GM21717 (cell line): ENCODE measurements around the gene PCBP3.
"Not testable (repeated sequence)": the region's sequence is repeated elsewhere in the genome, so short reads cannot be mapped to it uniquely, and the experiment has no call there.

Experiments used
- ATAC-seq: cut with Tn5 transposase; IDR thresholded peaks from one replicate; pipeline ENCODE4 v1.9.1; 2021; ENCODE audit warnings: mild to moderate bottlenecking, moderate library complexity; ENCODE audit not compliant: unreplicated experiment

The PCBP3 gene

DNA sequence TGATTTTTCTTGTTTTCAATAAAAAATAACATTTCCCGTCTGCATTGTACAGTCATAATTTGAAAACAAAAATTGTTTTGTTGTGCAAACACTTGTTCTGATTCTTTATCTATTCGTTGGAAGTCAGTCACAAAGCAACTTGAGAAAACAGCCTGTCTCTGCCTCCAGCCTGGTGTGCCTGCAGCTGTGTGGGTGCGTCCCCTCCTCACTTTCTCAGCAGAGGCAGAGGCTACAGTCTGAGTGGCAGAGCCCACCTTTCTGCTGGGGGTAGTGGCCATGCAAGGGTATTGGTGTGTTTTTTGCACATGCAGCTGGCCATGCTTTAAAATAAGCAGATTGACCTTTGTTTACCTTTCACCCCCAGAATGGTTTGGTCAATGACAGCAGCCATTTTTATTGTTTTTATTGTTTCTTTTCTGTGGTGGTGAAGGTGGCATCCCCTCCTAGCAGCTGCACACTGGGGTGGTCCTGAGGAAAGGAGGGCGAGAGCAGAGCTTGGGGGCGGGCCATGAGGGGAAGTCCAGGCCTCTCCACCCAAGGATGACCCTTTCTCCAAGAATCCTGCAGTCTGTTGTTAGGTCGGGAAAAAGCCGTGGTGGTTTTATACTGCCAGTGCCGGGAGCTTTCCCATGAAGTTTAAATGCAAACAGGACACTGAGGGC, 159.6 kb downstream of the PCBP3 start:
- no peak for ATAC-seq

DNA sequence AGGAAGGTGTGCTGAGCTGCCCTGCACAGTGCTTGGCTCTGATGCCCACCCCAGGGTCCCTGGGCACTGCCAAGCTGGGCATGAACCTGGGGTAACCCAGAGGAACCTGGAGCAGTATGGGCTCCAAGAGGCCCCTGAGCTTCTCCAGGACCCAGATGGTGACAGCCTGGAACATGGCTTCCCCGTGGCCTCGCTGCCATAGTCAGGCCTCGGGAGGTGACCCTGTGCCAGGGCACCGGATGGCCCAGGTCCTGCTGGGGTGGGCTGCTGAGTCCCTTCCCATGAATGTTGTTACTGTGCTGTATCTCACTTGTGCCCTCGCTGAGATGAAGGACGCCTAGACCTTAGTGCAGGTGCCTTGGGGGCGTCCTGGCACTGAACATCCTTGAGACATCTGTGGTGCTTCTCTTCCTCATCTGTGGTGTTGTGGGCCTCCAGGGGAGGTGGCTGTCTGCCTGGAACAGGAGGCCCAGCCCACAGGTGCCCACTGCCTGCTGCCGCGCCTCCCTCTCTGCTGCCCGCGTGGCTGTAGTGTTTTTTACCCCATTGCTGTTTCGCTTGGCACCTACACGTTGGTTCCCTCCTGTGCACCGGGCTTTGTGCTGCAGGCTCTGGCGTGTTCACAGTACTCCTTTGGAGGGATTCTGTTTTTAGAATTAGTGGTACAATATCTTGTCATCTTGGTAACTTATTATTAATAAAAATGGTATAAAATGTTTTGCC, 160.3 kb downstream of the PCBP3 start:
- ATAC-seq, result no peak

DNA sequence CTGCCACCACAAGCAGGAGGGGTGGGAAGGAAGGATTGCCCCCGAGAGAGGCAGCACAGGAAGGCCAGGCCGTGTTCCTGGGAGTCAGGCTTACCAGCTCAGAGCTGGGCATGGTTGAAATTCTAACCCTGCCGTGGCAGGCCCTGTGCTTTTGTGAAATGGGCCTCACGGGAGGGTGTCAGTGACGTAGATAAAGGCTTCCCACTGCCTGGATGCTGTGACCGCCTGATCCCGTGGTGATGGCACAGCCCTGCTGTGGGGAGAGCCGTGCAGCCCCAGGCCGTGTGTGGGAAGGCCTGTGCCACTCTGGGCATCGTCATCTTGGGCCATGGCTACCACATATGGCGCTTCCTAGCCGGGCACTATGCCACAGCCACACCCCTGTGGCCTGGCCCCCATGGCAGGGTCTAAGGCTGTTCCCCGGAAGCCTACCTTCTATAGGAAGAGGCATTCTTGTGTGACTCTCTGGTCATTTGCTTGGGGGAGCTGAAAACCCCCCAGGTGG, 161.3 kb downstream of the PCBP3 start:
- no peak for ATAC-seq

DNA sequence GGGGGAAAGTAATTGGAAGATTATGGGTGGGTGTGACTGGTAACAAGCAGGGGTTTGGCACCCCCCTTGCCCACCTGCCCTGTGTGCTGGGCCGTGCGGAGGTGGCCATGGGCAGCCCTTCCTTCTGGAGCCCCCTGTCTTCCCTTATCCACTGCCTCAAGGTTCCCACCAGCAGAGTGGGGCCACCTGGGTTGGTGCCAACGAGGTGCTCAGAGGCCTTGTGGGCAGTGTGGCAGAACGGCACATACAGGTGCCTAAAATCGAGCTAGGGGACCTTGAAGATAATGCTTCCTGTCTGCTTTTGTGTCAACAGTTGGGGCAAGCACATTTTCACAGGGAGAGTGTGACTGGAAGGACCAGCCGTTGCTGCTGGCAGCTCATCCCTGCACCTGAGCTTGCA, 161.8 kb downstream of the PCBP3 start:
- no peak for ATAC-seq

DNA sequence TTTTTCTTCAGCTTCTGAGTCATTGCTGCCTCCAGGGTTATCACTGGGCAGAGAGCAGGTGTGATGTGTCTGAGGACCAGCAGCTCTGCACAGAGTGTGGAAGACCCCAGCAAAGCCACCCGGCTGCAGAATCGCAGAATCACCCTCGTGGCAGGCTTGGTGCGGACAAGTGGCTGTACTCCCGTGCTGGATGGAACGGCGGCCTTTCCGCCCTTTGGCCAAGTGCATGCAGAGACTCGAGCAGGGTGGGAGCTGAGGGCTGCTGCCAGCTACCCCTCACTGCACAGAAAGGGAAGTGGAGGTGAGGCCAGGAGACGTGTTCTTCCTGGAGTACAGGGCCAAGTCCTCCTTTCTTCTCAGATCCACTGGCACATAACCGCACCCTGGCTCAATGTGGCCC, 162.5 kb downstream of the PCBP3 start:
- ATAC-seq, result no peak

DNA sequence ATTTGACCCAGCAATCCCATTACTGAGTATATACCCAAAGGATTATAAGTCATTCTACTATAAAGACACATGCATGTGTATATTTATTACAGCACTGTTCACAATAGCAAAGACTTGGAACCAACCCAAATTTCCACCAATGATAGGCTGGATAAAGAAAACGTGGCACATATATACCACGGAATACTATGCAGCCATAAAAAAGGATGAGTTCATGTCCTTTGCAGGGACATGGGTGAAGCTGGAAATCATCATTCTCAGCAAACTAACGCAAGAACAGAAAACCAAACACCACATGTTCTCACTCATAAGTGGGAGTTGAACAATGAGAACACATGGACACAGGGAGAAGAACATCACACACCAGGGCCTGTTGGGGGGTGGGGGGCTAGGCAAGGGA, 165.1 kb downstream of the PCBP3 start:
- not testable (repeated sequence) for ATAC-seq

DNA sequence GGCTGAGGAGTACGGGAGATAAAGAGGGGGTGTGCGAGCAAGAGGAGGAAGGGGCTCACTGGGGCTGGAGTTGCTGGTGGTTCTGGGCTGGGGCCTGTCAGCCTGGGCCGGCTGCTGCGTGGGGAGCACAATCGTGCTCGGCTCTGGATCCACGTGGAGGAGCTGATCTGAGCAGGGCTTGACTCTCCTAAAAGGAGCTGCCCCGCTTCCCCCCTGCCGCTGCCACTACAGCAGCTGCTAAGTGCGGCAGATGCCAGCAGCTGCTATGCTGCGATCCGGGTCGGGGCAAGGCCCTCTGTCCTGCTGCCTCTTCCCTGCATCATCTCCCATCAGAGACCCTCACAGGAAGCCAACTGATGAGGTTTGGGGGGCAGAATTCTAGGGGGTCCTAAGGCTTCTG, 165.9 kb downstream of the PCBP3 start:
- ATAC-seq, result no peak

DNA sequence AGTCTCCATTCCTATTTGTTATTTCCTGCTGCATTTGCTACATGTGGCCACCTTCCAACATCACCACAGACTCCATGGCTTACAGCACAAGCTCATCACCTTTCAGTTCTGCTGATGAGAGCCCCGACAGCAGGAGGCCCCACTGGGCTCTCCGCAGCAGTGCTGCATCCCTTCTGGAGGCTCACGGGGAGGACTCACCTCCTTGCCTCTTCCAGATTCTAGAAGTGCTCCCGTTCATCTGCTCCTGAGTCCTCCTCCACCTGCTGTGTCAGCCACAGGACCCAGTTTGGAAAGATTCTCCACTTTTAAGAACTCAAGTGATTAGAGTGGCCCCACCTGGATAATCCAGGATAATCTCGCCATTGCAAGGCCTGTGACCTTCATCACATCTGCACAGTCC, 167.6 kb downstream of the PCBP3 start:
- no peak for ATAC-seq

DNA sequence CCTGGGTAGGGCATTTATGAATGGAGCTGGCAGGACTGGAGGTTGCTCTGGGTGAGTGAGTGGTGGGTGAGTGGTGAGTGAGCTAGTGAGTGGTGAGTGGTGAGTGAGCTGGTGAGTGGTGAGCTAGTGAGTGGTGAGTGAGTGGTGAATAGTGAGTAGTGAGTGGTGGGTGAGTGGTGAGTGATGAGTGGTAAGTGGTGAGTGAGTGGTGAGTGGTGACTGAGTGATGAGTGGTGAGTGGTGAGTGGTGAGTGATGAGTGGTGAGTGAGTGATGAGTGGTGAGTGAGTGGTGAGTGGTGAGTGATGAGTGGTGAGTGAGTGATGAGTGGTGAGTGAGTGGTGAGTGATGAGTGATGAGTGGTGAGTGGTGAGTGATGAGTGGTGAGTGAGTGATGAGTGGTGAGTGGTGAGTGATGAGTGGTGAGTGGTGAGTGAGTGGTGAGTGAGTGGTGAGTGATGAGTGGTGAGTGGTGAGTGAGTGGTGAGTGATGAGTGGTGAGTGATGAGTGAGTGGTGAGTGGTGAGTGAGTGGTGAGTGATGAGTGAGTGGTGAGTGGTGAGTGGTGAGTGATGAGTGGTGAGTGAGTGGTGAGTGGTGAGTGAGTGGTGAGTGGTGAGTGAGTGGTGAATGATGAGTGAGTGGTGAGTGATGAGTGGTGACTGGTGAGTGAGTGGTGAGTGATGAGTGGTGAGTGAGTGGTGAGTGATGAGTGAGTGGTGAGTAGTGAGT, 170.8 kb downstream of the PCBP3 start:
- ATAC-seq, result not testable (repeated sequence)

DNA sequence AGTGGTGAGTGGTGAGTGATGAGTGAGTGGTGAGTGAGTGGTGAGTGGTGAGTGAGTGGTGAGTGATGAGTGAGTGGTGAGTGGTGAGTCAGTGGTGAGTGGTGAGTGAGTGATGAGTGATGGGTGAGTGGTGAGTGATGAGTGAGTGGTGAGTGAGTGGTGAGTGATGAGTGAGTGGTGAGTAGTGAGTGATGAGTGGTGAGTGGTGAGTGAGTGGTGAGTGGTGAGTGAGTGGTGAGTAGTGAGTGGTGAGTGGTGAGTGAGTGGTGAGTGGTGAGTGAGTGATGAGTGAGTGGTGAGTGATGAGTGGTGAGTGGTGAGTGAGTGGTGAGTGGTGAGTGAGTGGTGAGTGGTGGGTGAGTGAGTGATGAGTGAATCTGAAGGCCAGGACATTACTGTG, 172.3 kb downstream of the PCBP3 start:
- not testable (repeated sequence) for ATAC-seq

DNA sequence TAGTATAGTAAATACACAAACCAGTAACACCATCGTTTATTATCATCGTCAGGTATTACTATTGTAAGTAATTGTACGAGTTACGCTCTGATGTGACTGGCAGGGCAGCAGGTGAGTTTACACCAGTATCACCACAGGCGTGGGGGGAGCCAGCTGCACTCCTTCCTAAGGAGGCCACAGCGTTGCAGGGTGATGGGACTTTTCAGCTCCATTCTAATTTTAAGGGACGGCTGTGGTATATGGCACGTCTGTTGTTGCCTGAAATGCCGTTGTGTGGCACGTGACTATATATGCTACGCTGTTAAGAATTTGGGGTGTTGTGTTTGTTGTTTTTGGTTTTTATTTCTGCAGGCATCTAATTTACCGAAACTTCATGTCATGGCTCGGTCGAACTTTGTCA, 173.3 kb downstream of the PCBP3 start:
- ATAC-seq, result no peak

DNA sequence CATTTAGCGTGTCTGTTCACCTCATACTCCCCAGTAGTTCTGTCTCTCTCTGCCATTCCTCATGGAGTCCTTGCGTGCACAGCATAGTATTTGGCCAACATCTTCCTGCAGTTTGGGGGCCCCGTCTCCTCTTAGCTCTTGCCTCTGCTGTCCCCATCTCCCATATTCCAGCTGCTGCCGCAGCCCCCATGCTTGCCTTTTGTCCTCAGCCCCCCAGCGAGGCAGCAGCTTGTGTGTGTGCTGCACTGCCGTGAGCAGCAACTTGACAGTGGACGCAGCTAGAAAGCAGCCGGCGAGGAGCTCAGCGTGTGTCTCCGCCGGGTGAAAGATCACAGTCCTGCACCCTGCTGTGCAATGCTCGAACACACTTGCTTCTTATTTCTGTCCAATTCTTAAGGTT, 173.8 kb downstream of the PCBP3 start:
- ATAC-seq, result no peak

DNA sequence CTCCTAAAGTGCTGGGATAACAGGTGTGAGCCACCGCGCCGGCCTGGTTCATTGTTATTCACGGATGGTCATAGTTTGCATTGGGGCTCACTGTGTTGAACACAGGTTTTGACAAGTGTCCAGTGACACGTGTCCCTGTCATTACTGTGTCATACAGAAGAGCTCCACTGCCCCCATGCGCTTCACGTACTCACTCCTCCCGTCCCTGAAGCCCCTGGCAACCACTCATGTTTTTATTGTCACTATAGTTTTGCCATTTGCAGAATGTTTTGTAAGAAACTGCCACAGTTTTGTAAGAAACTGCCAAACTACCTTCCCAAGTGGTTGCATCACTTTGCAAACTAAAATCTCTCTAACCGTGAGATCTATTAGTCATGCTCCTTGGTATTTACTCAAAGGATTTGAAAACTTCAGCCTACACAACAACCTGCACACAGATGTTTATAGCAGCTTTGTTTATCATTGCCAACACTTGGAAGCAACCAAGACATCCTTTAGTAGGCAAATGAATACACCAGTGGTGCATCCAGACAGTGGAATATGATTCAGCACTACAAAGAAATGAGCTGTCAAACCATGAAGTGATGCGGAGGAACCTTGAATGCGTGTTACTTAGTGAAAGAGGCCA, 174.9 kb downstream of the PCBP3 start:
- ATAC-seq, result no peak

DNA sequence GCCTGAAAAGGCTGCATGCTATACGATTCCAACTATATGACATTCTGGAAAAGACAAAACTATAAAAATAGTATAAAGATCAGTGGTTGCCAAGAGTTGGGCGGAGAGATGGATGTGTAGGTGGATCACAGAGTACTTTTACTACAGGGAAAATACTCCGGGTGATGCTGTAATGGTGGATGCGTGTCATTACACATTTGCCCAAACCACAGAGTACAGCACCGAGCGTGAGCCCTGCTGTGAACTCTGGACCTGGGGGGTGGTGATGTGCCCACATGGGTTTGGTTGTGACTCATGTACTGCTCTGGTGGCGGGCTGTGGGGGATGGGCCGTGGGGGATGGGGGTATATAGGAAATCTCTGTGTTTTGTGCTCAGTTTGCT, 175.4 kb downstream of the PCBP3 start:
- no peak for ATAC-seq

DNA sequence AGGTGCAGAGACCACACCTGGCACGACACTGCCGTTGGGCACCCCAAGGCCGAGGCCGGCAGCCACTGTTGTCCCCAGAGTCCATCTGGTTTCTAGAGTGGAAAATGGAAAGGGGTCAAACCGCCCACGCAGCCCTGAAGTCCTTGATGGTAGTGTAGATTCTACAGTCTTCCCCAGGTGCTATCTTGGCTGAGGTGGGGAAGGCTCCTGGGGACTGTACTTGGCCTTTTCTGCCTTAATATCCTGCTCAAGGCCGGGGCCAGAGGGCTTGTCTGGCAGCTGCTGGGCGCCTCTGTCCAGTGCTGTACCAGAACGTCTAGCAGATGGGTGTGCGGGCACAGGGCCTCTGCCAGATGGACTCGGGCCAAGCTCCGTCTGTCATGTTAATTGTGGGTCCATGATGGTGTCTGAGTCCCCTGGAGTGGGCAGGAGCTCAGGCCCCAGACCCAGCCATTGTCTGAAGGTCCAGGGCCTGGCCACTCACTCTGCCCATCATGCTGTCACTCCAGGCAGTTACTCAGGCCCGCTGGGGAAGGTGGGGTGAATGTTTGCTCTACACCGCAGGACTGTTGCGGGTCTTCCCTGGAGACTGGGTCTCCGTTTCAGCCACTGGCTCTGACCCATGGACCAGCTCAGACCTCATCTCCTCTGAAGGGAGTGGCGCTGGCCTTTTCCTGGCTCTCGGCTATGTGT, 176.1 kb downstream of the PCBP3 start:
- ATAC-seq, result no peak

DNA sequence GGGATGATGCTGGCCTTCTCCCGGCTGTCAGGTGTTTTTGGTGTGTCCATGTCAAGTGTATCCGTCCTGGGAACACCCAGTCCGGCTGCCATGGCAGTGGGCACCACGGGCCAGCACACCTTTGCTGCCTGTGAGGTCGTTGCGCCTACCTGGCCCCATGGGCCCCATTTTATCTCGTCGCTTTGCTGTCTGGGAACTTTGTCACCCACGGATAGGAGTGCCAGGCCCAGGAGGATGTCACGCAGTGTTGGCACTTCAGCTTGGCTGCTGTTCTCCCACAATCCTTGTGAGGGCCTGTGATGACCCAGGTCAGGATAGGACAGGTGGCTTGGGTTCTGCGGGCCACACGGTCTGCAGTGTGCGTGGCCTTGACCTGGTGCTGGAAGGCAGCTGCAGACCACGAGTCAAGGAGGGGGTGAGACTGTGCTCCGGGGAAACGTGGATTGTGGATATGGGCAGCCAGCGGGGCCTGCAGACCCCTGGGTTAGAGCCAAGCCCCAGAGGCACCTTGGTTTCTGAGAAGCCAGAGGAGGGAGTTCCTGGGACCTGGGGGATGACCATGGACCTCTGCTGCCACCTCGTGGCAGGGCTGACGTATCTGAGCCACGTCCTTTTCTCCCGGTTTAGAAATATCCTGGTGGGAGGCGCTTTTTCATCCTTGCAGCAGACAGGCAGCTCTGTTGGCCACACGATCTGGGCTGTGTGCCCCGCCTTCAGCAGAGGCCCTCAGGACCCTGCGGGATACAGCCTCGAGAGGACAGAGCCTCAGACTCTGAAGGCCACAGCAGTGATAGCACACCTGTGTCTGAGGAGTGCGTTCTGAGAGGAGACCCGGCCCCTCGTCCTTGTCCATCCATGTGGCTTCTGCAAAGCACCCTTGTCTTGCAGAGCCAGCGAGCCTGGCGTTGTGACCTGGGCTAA, 176.9 kb downstream of the PCBP3 start:
- ATAC-seq, result no peak

DNA sequence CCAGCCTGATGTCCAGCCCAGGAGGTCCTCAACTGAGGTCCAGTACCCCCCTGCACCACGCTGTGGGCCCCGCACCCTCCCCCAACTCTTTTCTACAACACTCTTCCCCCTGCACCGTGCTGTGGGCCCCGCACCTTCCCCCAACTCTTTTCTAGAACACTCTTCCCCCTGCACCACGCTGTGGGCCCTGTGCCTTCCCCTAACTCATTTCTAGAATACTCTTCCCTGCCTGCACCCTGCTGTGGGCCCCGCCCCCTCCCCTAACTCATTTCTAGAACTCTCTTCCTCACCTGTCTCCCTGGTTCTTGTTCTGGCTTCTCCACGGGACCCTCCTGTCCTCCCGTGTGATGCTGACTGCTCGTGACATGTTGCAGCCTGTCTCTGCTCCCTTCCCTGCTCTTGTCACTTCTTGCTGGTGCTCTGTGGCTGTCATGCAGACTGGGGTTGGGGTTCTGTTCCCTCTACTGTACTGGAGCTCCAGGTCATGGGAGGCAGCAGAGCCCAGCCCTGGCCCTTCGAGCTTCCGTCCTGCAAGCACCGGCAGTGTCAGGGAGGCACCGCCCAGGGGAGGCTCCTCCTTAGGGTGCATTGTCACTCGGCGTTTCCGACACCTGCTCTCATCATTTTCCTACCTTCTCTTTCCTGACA, 177.9 kb downstream of the PCBP3 start:
- no peak for ATAC-seq

DNA sequence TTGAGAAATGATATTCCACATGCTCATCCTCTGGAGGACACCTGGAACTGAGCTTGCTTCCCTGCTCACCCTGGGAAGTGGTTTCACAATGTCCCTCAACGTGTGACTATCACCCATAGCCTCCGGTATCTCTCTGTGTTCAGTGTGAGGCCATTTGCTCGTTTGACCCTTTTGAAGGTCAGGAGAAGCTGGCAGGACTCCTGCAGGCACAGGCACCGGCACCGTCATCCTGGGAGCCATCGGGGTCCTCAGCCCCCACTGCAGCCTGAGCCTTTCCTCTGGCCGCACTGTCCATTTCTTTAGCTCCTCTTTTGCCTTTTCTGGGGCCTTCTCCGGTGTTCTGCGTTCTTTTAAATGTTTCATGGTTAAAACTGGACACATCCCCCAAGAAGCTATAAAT, 178.5 kb downstream of the PCBP3 start:
- ATAC-seq, result no peak

DNA sequence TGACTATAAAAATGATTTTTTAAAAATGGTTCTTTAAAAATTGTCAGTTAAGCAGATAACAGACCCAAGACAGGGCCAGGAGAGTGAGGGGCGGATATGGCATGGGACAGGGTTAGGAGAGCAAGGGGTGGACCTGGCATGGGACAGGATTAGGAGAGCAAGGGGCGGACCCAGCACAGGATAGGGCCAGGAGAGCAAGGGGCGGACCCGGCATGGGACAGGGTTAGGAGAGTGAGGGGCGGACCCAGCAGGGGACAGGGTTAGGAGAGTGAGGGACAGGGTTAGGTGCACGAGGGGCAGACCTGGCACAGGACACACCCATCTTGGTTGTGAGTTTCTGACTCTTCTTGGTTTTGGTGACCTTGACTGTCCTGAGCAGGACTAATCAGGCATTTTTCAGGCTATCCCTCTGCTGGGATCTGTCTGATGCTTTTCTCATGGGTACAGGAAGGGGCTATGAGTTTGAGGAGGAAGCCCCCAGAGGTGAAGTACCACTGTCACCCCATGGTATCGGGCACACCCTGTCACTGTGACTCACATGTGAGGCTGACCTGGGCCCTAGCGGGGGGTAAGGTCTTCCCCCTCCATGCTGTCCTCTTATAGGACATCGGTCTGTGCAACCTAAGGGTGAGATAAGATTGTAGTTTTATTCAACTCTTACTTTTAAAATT, 179.0 kb downstream of the PCBP3 start:
- no peak for ATAC-seq
